ENCODE measurements around the gene HRH1. TPM values are rescaled to one million over a fixed set of nuclear protein-coding genes. Genes with fewer than 3 reads are reported as not detected.

Gene HRH1
- total RNA-seq, 2 donors from 2014 or later, result 0.50 to 5.9 TPM

DNA sequence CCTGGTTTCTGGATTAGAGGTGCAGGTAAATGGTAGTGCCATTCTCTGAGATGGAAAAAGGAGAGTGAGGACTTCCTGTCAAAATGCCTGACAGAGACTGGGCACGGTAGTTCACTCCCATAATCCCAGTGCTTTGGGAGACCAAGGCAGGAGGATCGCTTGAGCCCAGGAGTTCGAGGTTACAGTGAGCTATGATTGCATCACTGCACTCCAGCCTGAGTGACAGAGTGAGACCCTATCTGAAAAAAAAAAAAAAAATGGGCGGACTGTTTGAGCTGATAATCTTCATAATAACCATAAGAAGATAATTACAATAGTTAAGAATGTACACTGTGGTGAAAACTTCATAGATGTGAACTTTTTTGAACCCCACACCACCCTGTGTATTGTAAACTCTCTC lies 44.2 kb downstream of the HRH1 start:
- H3K4me3 ChIP-seq, result no peak overlapping the region
- H3K36me3 ChIP-seq, result no peaks in the 10 kb centered on the region
- WGBS, result 82% methylated on average over 4 of the region's 4 CpGs
- intact Hi-C loops (cut with DNase I), result no loop called here
- TF ChIP-seq POLR2AphosphoS5 (IDR thresholded peaks at IDR 0.05) (no peak), POLR2A (IDR thresholded peaks at IDR 0.05) (no peak)
- TF ChIP-seq, protein P1, sequence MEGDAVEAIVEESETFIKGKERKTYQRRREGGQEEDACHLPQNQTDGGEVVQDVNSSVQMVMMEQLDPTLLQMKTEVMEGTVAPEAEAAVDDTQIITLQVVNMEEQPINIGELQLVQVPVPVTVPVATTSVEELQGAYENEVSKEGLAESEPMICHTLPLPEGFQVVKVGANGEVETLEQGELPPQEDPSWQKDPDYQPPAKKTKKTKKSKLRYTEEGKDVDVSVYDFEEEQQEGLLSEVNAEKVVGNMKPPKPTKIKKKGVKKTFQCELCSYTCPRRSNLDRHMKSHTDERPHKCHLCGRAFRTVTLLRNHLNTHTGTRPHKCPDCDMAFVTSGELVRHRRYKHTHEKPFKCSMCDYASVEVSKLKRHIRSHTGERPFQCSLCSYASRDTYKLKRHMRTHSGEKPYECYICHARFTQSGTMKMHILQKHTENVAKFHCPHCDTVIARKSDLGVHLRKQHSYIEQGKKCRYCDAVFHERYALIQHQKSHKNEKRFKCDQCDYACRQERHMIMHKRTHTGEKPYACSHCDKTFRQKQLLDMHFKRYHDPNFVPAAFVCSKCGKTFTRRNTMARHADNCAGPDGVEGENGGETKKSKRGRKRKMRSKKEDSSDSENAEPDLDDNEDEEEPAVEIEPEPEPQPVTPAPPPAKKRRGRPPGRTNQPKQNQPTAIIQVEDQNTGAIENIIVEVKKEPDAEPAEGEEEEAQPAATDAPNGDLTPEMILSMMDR (IDR thresholded peaks at IDR 0.05), result no peak
- H3K27ac ChIP-seq, result no peak overlapping the region
- DNase-seq (ENCODE audit: low spot score), result no peak
- H3K27me3 ChIP-seq (replicated peaks; ENCODE audit: insufficient read depth), result no peaks in the 10 kb centered on the region
- no peaks in the 10 kb centered on the region for H3K9me3 ChIP-seq
- no peaks in the 10 kb centered on the region for H3K4me1 ChIP-seq (replicated peaks)

DNA sequence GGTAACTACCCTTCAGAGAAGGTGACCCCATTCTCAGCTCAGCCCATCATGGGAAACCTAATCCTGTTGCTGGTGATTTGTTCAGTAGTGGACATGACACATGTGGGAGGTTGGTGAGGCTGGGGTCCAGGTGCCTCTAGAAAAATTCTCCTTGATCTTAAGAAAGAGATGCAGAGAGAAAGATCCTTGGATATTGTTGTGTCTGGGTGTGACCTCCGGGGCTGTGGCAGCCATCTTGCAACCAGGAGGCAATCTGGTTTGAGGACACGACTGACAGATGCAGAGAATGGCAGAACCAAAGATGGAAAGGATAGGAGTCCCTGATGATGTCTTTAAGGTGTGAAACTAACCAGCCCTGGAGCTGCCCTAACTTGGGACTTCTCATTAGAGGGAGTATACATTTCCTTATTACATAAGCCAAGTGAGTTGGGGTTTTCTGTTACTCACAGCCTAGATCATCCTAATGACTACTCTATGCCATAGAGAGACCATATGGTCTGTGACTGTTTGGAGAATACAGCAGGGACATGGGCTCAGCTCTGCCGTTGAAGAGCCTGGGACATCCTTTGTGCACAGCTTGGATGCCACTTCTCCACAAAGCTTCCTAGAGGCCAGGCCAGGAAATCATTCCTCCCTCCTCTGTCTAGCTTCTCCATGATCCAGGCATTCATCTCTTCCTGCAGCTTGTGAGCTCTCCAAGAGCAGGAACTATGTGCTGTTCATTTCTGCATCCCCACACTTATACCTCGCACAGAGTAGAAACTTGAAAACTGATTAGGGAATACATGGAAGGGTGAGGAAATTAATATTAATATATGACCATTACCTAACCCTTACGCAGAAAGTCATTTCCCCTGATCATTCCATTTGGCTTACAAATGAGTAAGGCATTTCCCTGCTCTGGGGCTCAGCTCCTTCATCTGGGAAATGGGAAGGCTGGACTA lies 45.9 kb downstream of the HRH1 start:
- DNase-seq (ENCODE audit: low spot score), result no peak
- Histone ChIP-seq H3K4me3 (no peak overlapping the region), H3K9me3 (no peaks in the 10 kb centered on the region), H3K4me1 (replicated peaks) (no peaks in the 10 kb centered on the region), H3K27ac (no peak overlapping the region), H3K27me3 (replicated peaks; ENCODE audit: insufficient read depth) (no peaks in the 10 kb centered on the region), H3K36me3 (no peaks in the 10 kb centered on the region)
- intact Hi-C loops (cut with DNase I), result no loop called here
- 94% methylated on average over 5 of the region's 5 CpGs for WGBS
- TF ChIP-seq POLR2A (IDR thresholded peaks at IDR 0.05) (no peak), POLR2AphosphoS5 (IDR thresholded peaks at IDR 0.05) (no peak)
- TF ChIP-seq, protein P1 (IDR thresholded peaks at IDR 0.05), result no peak

DNA sequence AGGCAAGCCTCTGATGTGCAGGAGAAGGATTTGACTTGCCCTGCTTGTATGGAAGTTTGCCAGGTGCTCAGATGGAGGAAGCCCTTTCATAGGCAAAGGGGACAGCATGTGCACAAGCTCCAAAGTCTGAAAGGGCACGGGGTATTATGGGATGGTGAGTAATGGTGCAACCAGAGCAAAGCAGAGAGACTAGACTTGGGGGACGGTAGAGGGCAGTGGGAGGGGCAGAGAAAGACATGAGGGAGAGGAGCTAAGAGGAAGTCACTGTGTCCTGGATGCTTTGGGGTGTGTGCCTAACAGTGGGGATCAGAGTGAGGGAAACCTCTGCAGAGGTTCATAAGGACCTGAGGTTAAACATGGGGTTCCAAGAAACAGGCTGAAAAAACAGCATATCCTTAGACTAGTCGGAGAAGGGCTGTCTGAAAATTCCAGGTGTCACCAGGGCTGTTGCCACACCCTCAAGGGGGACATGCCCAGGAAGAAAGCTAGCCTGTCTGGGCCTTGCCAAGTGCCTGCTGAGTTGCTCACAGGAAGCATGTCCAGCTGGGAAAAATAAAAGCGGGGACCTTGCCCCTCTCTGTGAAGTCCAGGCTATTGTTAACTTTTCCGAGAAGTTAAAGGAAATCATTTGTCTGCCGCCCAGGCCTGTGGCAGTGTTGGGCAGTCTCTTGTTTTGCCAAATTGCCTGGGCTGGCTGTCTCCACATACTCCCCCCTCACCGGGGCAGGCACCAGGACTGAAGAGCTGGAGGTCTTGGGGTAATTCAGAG lies 47.1 kb downstream of the HRH1 start:
- Histone ChIP-seq H3K27ac (no peak overlapping the region), H3K9me3 (no peaks in the 10 kb centered on the region), H3K4me3 (no peak overlapping the region), H3K4me1 (replicated peaks) (no peaks in the 10 kb centered on the region), H3K36me3 (no peaks in the 10 kb centered on the region), H3K27me3 (replicated peaks; ENCODE audit: insufficient read depth) (no peaks in the 10 kb centered on the region)
- no peak for DNase-seq (ENCODE audit: low spot score)
- 62% methylated on average over 7 of the region's 7 CpGs for WGBS
- no peak for TF ChIP-seq POLR2AphosphoS5 (IDR thresholded peaks at IDR 0.05)
- TF ChIP-seq POLR2A (IDR thresholded peaks at IDR 0.05), result no peak
- TF ChIP-seq, protein P1 (IDR thresholded peaks at IDR 0.05), result no peak
- intact Hi-C loops (cut with DNase I), result no loop called here

DNA sequence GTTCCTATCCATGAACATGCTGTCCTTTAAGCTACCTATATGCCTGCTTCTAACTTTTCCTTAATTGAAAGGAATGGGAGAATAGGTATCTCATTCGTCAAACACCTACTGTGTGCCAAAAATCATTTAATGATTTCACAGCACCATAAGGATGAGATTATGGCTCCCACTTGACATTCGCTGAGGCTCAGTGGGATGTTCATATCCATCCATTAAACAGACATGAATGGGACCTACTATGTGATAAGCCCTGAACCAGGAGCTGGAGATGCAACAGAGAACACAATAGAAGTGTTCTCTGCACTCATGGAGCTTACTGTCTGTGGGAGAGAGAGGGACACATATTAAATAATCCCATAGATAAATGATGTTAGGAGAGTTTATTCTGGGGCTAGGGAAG lies 49.7 kb downstream of the HRH1 start:
- intact Hi-C loops (cut with DNase I), result no loop called here

More for the DNA sequence above, 49.7 kb downstream of the HRH1 start:
- Histone ChIP-seq H3K9me3 (no peaks in the 10 kb centered on the region), H3K27me3 (replicated peaks; ENCODE audit: insufficient read depth) (no peaks in the 10 kb centered on the region), H3K36me3 (no peaks in the 10 kb centered on the region), H3K4me3 (no peak overlapping the region), H3K27ac (no peak overlapping the region), H3K4me1 (replicated peaks) (no peaks in the 10 kb centered on the region)
- WGBS, result 88% methylated on average over 2 of the region's 2 CpGs
- TF ChIP-seq, protein P1 (IDR thresholded peaks at IDR 0.05), result no peak
- TF ChIP-seq POLR2AphosphoS5 (IDR thresholded peaks at IDR 0.05) (no peak), POLR2A (IDR thresholded peaks at IDR 0.05) (no peak)
- no peak for DNase-seq (ENCODE audit: low spot score)

Measured in prostate gland (tissue), 2 donors.